MM.1S (cell line): ENCODE measurements around the gene PTPRE.

Experiments used
- DNase-seq: peaks from one replicate; pipeline ENCODE4 v3.0.0-alpha.2; 2015
- H2AFZ ChIP-seq: fragments of 300-600 bp; sonication (generic); 2 replicates; pipeline ENCODE4 v1.6.0; 2016; ENCODE audit warnings: antibody characterized with exemption, low read length
- H3F3A ChIP-seq: fragments of 300-600 bp; sonication (generic); 2 replicates; pipeline ENCODE4 v1.6.1; 2016; ENCODE audit warnings: mild to moderate bottlenecking, antibody characterized with exemption, low read length, moderate library complexity, mixed read lengths; ENCODE audit not compliant: insufficient read depth
- H3K27ac ChIP-seq: fragments of 300-600 bp; sonication (generic); 2 replicates; pipeline ENCODE4 v1.5.1; 2016; ENCODE audit warnings: mild to moderate bottlenecking, low read length
- H3K27me3 ChIP-seq: fragments of 300-600 bp; sonication (generic); replicated peaks from 2 replicates; pipeline ENCODE4 v1.6.0; 2016; ENCODE audit warnings: low read length; ENCODE audit not compliant: insufficient read depth
- H3K36me3 ChIP-seq: fragments of 300-600 bp; sonication (generic); replicated peaks from 2 replicates; pipeline ENCODE4 v1.6.1; 2016; ENCODE audit warnings: mild to moderate bottlenecking, low read length, mixed read lengths; ENCODE audit not compliant: insufficient read depth
- H3K4me1 ChIP-seq: fragments of 300-600 bp; sonication (generic); 2 replicates; pipeline ENCODE4 v1.6.1; 2016; ENCODE audit warnings: low read length, mixed read lengths
- H3K4me2 ChIP-seq: fragments of 300-600 bp; sonication (generic); 2 replicates; pipeline ENCODE4 v1.6.0; 2016; ENCODE audit warnings: low read depth, low read length
- H3K4me3 ChIP-seq: fragments of 300-600 bp; sonication (generic); 2 replicates; pipeline ENCODE4 v1.5.1; 2016; ENCODE audit warnings: low read length, mixed read lengths
- H3K79me2 ChIP-seq: fragments of 300-600 bp; sonication (generic); 2 replicates; pipeline ENCODE4 v1.6.1; 2016; ENCODE audit warnings: mixed run types, low read length, mixed read lengths
- H3K9ac ChIP-seq: fragments of 300-600 bp; sonication (generic); 2 replicates; pipeline ENCODE4 v1.6.1; 2016; ENCODE audit warnings: low read length, mixed read lengths
- H3K9me2 ChIP-seq: fragments of 300-600 bp; sonication (generic); replicated peaks from 2 replicates; pipeline ENCODE4 v1.6.1; 2016; ENCODE audit warnings: mild to moderate bottlenecking, low read length, mixed read lengths; ENCODE audit not compliant: insufficient read depth
- H3K9me3 ChIP-seq: fragments of 300-600 bp; sonication (generic); replicated peaks from 2 replicates; pipeline ENCODE4 v1.6.1; 2016; ENCODE audit warnings: mild to moderate bottlenecking, low read length, mixed read lengths; ENCODE audit not compliant: insufficient read depth
- H4K20me1 ChIP-seq: fragments of 300-600 bp; sonication (generic); 2 replicates; pipeline ENCODE4 v1.6.1; 2016; ENCODE audit warnings: mild to moderate bottlenecking, low read length, moderate library complexity, mixed read lengths; ENCODE audit not compliant: insufficient read depth
- EZH2 ChIP-seq: fragments of 300-600 bp; sonication (generic); optimal IDR thresholded peaks from 2 replicates; pipeline ENCODE3; 2017; ENCODE audit warnings: low read depth, mild to moderate bottlenecking, antibody characterized with exemption, low read length, mixed read lengths
- EZH2phosphoT487 ChIP-seq: fragments of 300-600 bp; sonication (generic); IDR thresholded peaks from 2 replicates; pipeline ENCODE4 v1.6.1; 2018; ENCODE audit warnings: antibody characterized with exemption, low read length
- TF ChIP-seq, protein P1 (sequence below): fragments of 300-600 bp; sonication (generic); IDR thresholded peaks from 2 replicates; pipeline ENCODE4 v1.5.1; 2016; ENCODE audit warnings: antibody characterized with exemption, low read length, mixed read lengths

Gene PTPRE

GRCh38 chr10:127966875-127967274 is 60.0 kb downstream of the PTPRE start:
- H4K20me1 ChIP-seq, result no peaks in the 10 kb centered on the region
- TF ChIP-seq, protein P1, sequence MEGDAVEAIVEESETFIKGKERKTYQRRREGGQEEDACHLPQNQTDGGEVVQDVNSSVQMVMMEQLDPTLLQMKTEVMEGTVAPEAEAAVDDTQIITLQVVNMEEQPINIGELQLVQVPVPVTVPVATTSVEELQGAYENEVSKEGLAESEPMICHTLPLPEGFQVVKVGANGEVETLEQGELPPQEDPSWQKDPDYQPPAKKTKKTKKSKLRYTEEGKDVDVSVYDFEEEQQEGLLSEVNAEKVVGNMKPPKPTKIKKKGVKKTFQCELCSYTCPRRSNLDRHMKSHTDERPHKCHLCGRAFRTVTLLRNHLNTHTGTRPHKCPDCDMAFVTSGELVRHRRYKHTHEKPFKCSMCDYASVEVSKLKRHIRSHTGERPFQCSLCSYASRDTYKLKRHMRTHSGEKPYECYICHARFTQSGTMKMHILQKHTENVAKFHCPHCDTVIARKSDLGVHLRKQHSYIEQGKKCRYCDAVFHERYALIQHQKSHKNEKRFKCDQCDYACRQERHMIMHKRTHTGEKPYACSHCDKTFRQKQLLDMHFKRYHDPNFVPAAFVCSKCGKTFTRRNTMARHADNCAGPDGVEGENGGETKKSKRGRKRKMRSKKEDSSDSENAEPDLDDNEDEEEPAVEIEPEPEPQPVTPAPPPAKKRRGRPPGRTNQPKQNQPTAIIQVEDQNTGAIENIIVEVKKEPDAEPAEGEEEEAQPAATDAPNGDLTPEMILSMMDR, result no peak
- TF ChIP-seq EZH2phosphoT487 (no peak), EZH2 (no peak)
- no peaks in the 10 kb centered on the region for H3K27me3 ChIP-seq
- H3K9me3 ChIP-seq, result no peaks in the 10 kb centered on the region
- H3K4me1 ChIP-seq, result no peaks in the 10 kb centered on the region
- no peak overlapping the region for H3K9ac ChIP-seq
- H3K36me3 ChIP-seq, result no peaks in the 10 kb centered on the region
- no peaks in the 10 kb centered on the region for H3K9me2 ChIP-seq
- no peak overlapping the region for H3K4me2 ChIP-seq
- H3K4me3 ChIP-seq, result no peak overlapping the region
- no peak for DNase-seq
- H3K79me2 ChIP-seq, result no peaks in the 10 kb centered on the region
- no peak overlapping the region for H3K27ac ChIP-seq
- H2AFZ ChIP-seq, result no peak overlapping the region
- no peaks in the 10 kb centered on the region for H3F3A ChIP-seq

GRCh38 chr10:127968027-127968441 is 61.1 kb downstream of the PTPRE start:
- no peak overlapping the region for H3K4me2 ChIP-seq
- no peak overlapping the region for H2AFZ ChIP-seq
- H4K20me1 ChIP-seq, result no peaks in the 10 kb centered on the region
- H3K4me1 ChIP-seq, result no peaks in the 10 kb centered on the region
- H3K9me2 ChIP-seq, result no peaks in the 10 kb centered on the region
- no peak overlapping the region for H3K9ac ChIP-seq
- no peaks in the 10 kb centered on the region for H3K36me3 ChIP-seq
- TF ChIP-seq EZH2phosphoT487 (no peak), EZH2 (no peak)
- TF ChIP-seq, protein P1, result no peak
- no peaks in the 10 kb centered on the region for H3K27me3 ChIP-seq
- no peak for DNase-seq
- no peaks in the 10 kb centered on the region for H3K79me2 ChIP-seq
- no peaks in the 10 kb centered on the region for H3F3A ChIP-seq
- H3K4me3 ChIP-seq, result no peak overlapping the region
- H3K27ac ChIP-seq, result no peak overlapping the region
- H3K9me3 ChIP-seq, result no peaks in the 10 kb centered on the region

- Histone ChIP-seq H2AFZ (no peak overlapping the region), H3K27me3 (no peaks in the 10 kb centered on the region), H3K4me2 (no peak overlapping the region), H3K79me2 (no peaks in the 10 kb centered on the region), H3K4me3 (no peak overlapping the region), H3K27ac (no peak overlapping the region), H3F3A (no peaks in the 10 kb centered on the region), H3K4me1 (no peaks in the 10 kb centered on the region), H3K36me3 (no peaks in the 10 kb centered on the region), H4K20me1 (no peaks in the 10 kb centered on the region), H3K9me2 (no peaks in the 10 kb centered on the region), H3K9me3 (no peaks in the 10 kb centered on the region), H3K9ac (no peak overlapping the region)
- TF ChIP-seq EZH2phosphoT487 (no peak), EZH2 (no peak)
- TF ChIP-seq, protein P1, result no peak
- DNase-seq, result no peak
Measured at GRCh38 chr10:127968659-127969058, 61.8 kb downstream of the PTPRE start.
